Esophagus squamous epithelium (tissue), 4 donors: Measurements from ENCODE around the gene TRH.
"Not testable (repeated sequence)": the region's sequence is repeated elsewhere in the genome, so short reads cannot be mapped to it uniquely, and the experiment has no call there.

ENCODE experiments used
- CTCF ChIP-seq, 6 experiments: fragments of 450-650 bp in 4 of 6; fragments of 200-600 bp in 2 of 6; sonication (generic) in 2 of 6; IDR thresholded peaks; one replicate each; pipeline ENCODE4 v1.5.1; 2016 to 2019; ENCODE audit warnings: antibody characterized with exemption in 6 of 6, mild to moderate bottlenecking in 4 of 6, moderate library complexity in 4 of 6
- POLR2A ChIP-seq, 4 donors: fragments of 450-650 bp; IDR thresholded peaks; one replicate each; pipeline ENCODE4 v1.6.1; 2017; ENCODE audit warnings: antibody characterized with exemption in 4 of 4, mild to moderate bottlenecking in 4 of 4, moderate library complexity in 3 of 4

DNA sequence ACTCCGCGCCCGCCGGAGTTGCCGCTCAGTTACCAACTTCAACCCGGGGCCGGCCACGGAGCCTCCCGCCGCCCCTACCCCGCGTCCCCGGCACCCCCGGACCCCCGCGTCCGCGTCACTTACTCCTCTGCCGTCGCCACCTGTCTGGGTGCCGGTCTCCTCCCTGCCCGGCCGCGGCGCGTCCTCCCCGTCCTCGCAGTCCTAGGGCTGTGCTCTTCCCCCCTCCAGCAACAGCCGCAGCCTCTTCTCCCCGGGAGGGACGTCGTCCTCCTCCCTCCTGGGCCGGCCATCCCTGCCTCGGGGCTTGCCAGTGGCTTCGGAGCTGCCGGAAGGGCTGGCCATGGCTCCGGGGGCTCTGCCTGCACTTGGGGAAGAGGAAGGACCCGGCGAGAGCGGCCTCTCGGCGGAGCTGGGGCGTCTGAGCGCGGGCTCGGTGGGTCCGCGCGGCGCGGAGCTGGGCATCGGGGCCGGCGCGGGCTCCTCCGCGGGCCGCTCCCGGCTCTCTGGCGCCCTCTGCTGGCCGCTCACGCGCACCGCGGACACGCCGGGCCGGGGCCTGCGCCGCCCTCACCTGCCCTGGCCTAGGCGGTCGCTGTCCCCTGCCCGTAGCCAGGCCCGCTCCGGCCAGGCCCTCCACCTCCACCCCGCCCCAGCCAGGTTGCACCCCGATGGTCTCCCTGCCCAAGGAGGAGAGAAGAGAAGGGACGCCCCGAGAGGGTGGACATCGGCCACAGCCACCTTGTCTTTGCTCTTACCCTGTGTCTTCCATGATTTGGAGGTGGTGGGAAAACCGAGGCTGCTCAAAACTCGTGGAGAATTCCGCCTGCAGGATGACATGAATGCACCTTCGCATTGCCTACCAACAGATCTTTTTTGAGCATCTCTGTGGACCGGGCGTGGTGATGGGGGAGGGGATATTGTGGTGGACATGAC is 28.4 kb downstream of the TRH start:
- TF ChIP-seq CTCF (IDR thresholded peaks at IDR 0.05), result peak; percentile 38 to 92 (median 85)
- not testable (repeated sequence) for TF ChIP-seq POLR2A (IDR thresholded peaks at IDR 0.05)
